HepG2 (cell line): ENCODE measurements around the gene RNPEPL1. TPM values are rescaled to one million over a fixed set of nuclear protein-coding genes. Genes with fewer than 3 reads are reported as not detected.

Experiments
- ARNT2 ChIP-seq: sonication (generic); formaldehyde crosslinking; IDR thresholded peaks from 2 replicates; pipeline ENCODE4 v1.8.0; 2022; ENCODE audit warnings: mild to moderate bottlenecking, low read depth, missing genetic modification reagents, moderate library complexity
- CHCHD3 ChIP-seq: sonication (generic); formaldehyde crosslinking; IDR thresholded peaks from 2 replicates; pipeline ENCODE4 v1.8.0; 2022; ENCODE audit warnings: mild to moderate bottlenecking, missing genetic modification reagents, moderate library complexity
- HNRNPUL1 ChIP-seq: fragments of 200-400 bp; formaldehyde crosslinking; IDR thresholded peaks from 2 replicates; pipeline ENCODE4 v1.6.1; 2017; ENCODE audit warnings: low read depth, mild to moderate bottlenecking, low read length, moderate library complexity
- HOXD1 ChIP-seq: sonication (generic); formaldehyde crosslinking; IDR thresholded peaks from 2 replicates; pipeline ENCODE4 v1.5.0; 2020; ENCODE audit warnings: missing genetic modification reagents
- IKZF4 ChIP-seq: sonication (generic); formaldehyde crosslinking; IDR thresholded peaks from 2 replicates; pipeline ENCODE4 v1.5.1; 2020; ENCODE audit warnings: borderline replicate concordance, mild to moderate bottlenecking, low read depth, missing genetic modification reagents; ENCODE audit errors: not compliant biosample characterization
- ISX ChIP-seq: sonication (generic); formaldehyde crosslinking; conservative IDR thresholded peaks from 2 replicates; pipeline ENCODE4 v1.5.0; 2020; ENCODE audit warnings: missing genetic modification reagents
- JDP2 ChIP-seq: sonication (generic); formaldehyde crosslinking; IDR thresholded peaks from 2 replicates; pipeline ENCODE4 v1.8.1; 2022; ENCODE audit warnings: missing genetic modification reagents, borderline replicate concordance
- MIER3 ChIP-seq: IDR thresholded peaks from 2 replicates; pipeline ENCODE4 v1.6.1; 2016; ENCODE audit warnings: missing compliant biosample characterization, borderline replicate concordance
- MIXL1 ChIP-seq: IDR thresholded peaks from 2 replicates; pipeline ENCODE4 v1.6.1; 2016
- MXD1 ChIP-seq: sonication (generic); formaldehyde crosslinking; IDR thresholded peaks from 2 replicates; pipeline ENCODE4 v1.4.0; 2020; ENCODE audit warnings: mild to moderate bottlenecking, missing genetic modification reagents
- NFE2 ChIP-seq: sonication (generic); formaldehyde crosslinking; IDR thresholded peaks from 2 replicates; pipeline ENCODE4 v1.4.0; 2020; ENCODE audit warnings: missing genetic modification reagents
- NR2F2 ChIP-seq: IDR thresholded peaks from 2 replicates; pipeline ENCODE4 v1.6.1; 2012; ENCODE audit warnings: low read depth, inconsistent platforms, borderline replicate concordance
- SIN3B ChIP-seq: fragments of 150-350 bp; IDR thresholded peaks from 2 replicates; pipeline ENCODE4 v1.6.1; 2014; ENCODE audit warnings: low read length
- SP2 ChIP-seq: sonication (generic); formaldehyde crosslinking; IDR thresholded peaks from 2 replicates; pipeline ENCODE4 v1.5.1; 2020; ENCODE audit warnings: mild to moderate bottlenecking, missing genetic modification reagents
- TEAD2 ChIP-seq: sonication (generic); formaldehyde crosslinking; IDR thresholded peaks from 2 replicates; pipeline ENCODE4 v1.9.0; 2021; ENCODE audit warnings: missing genetic modification reagents
- THAP11 ChIP-seq: IDR thresholded peaks from 2 replicates; pipeline ENCODE4 v1.6.1; 2016; ENCODE audit warnings: missing biosample characterization, missing genetic modification reagents
- XRCC5 ChIP-seq: fragments of 200-400 bp; formaldehyde crosslinking; optimal IDR thresholded peaks from 2 replicates; pipeline ENCODE3; 2017; ENCODE audit warnings: mild to moderate bottlenecking, low read length
- ZMAT3 ChIP-seq: sonication (generic); formaldehyde crosslinking; conservative IDR thresholded peaks from 2 replicates; pipeline ENCODE4 v1.7.0; 2021; ENCODE audit warnings: missing genetic modification reagents
- ZNF382 ChIP-seq: sonication (generic); formaldehyde crosslinking; IDR thresholded peaks from 2 replicates; pipeline ENCODE4 v1.5.0; 2020; ENCODE audit warnings: missing genetic modification reagents, mild to moderate bottlenecking, borderline replicate concordance
- ZNF660 ChIP-seq: sonication (generic); formaldehyde crosslinking; IDR thresholded peaks from 2 replicates; pipeline ENCODE4 v1.5.1; 2020; ENCODE audit warnings: mild to moderate bottlenecking, low read depth, missing genetic modification reagents, borderline replicate concordance
- ZNF724P ChIP-seq: sonication (generic); formaldehyde crosslinking; IDR thresholded peaks from 2 replicates; pipeline ENCODE4 v1.8.0; 2022; ENCODE audit warnings: missing genetic modification reagents, borderline replicate concordance
- ZNF749 ChIP-seq: sonication (generic); formaldehyde crosslinking; IDR thresholded peaks from 2 replicates; pipeline ENCODE4 v1.8.0; 2022; ENCODE audit warnings: mild to moderate bottlenecking, missing genetic modification reagents, moderate library complexity, borderline replicate concordance
- polyA plus RNA-seq, 8 experiments: library from polyadenylated mRNA; depleted of rRNA in 3 of 8; stranded (reverse) in 7 of 8; unstranded in 1 of 8; fragments of >200 nt; fragmentation: Illumina TruSeq in 4 of 8; extraction: Trizol in 4 of 8; gene quantifications; 2 replicates each; pipeline versions ENCODE4 v1.2.1 to v1.2.3, GENCODE V29; 2011 to 2016; ENCODE audit warnings: low read depth in 4 of 8, missing spikeins in 1 of 8, mixed read lengths in 1 of 8; ENCODE audit not compliant: insufficient read depth in 1 of 8
- total RNA-seq, 5 experiments: library from RNA; depleted of rRNA; stranded (reverse); fragments of >200 nt; fragmentation: Illumina TruSeq; extraction: Trizol; gene quantifications; 2 replicates each; pipeline ENCODE4 v1.2.3, GENCODE V29; 2016; ENCODE audit warnings: low read depth in 1 of 5
- TF ChIP-seq, protein P1 (sequence below): IDR thresholded peaks from 2 replicates; pipeline ENCODE4 v1.6.1; 2016; ENCODE audit warnings: missing compliant biosample characterization, missing genetic modification reagents, borderline replicate concordance
- TF ChIP-seq, protein P2 (sequence below): sonication (generic); formaldehyde crosslinking; IDR thresholded peaks from 2 replicates; pipeline ENCODE4 v1.8.0; 2022; ENCODE audit warnings: missing genetic modification reagents, mild to moderate bottlenecking, borderline replicate concordance
- TF ChIP-seq, protein P3 (sequence below): sonication (generic); formaldehyde crosslinking; IDR thresholded peaks from 2 replicates; pipeline ENCODE4 v1.4.0; 2020; ENCODE audit warnings: mild to moderate bottlenecking, missing genetic modification reagents
- TF ChIP-seq, protein P4 (sequence below): sonication (generic); formaldehyde crosslinking; IDR thresholded peaks from 2 replicates; pipeline ENCODE4 v1.8.1; 2023; ENCODE audit warnings: mild to moderate bottlenecking, missing genetic modification reagents, borderline replicate concordance

The RNPEPL1 gene
- total and polyA plus RNA-seq, 2 of the 13 experiments (the other 11 are each of a cell fraction or from before 2014, with no cell fraction given): 13.0 to 18.0 TPM

GRCh38 chr2:240579771-240580614, 11.7 kb downstream of the RNPEPL1 start (continued):
- TF ChIP-seq, protein P1, sequence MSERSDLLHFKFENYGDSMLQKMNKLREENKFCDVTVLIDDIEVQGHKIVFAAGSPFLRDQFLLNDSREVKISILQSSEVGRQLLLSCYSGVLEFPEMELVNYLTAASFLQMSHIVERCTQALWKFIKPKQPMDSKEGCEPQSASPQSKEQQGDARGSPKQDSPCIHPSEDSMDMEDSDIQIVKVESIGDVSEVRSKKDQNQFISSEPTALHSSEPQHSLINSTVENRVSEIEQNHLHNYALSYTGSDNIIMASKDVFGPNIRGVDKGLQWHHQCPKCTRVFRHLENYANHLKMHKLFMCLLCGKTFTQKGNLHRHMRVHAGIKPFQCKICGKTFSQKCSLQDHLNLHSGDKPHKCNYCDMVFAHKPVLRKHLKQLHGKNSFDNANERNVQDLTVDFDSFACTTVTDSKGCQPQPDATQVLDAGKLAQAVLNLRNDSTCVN (CRISPR knock-in tag): no peak; the same call in 1 of the 2 replicates
- TF ChIP-seq MIER3 (CRISPR knock-in tag): peak; percentile 74; the same call in 1 of the 2 replicates
- TF ChIP-seq ZNF749 (CRISPR knock-in tag): peak; percentile 84; the same call in 1 of the 2 replicates
- TF ChIP-seq JDP2 (CRISPR knock-in tag): no peak
- TF ChIP-seq ZNF724P (CRISPR knock-in tag): peak; percentile 78; the same call in 1 of the 2 replicates
- no peak for TF ChIP-seq HNRNPUL1
- peak; percentile 80 for TF ChIP-seq XRCC5
- TF ChIP-seq SIN3B: no peak
- peak; percentile 85 for TF ChIP-seq MXD1 (CRISPR knock-in tag)
- TF ChIP-seq ZNF660 (CRISPR knock-in tag): no peak
- TF ChIP-seq THAP11 (CRISPR knock-in tag): peak; percentile 76
- TF ChIP-seq, protein P2, sequence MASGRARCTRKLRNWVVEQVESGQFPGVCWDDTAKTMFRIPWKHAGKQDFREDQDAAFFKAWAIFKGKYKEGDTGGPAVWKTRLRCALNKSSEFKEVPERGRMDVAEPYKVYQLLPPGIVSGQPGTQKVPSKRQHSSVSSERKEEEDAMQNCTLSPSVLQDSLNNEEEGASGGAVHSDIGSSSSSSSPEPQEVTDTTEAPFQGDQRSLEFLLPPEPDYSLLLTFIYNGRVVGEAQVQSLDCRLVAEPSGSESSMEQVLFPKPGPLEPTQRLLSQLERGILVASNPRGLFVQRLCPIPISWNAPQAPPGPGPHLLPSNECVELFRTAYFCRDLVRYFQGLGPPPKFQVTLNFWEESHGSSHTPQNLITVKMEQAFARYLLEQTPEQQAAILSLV (CRISPR knock-in tag): peak; percentile 57; the same call in 1 of the 2 replicates
- peak; percentile 58; the same call in 1 of the 2 replicates for TF ChIP-seq NR2F2
- no peak for TF ChIP-seq ISX (CRISPR knock-in tag)
- TF ChIP-seq ARNT2: peak; percentile 67; the same call in 1 of the 2 replicates
- TF ChIP-seq, protein P3, sequence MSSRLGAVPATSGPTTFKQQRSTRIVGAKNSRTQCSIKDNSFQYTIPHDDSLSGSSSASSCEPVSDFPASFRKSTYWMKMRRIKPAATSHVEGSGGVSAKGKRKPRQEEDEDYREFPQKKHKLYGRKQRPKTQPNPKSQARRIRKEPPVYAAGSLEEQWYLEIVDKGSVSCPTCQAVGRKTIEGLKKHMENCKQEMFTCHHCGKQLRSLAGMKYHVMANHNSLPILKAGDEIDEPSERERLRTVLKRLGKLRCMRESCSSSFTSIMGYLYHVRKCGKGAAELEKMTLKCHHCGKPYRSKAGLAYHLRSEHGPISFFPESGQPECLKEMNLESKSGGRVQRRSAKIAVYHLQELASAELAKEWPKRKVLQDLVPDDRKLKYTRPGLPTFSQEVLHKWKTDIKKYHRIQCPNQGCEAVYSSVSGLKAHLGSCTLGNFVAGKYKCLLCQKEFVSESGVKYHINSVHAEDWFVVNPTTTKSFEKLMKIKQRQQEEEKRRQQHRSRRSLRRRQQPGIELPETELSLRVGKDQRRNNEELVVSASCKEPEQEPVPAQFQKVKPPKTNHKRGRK (CRISPR knock-in tag): no peak; the same call in 1 of the 2 replicates
- no peak for TF ChIP-seq IKZF4 (CRISPR knock-in tag)
- TF ChIP-seq, protein P4, sequence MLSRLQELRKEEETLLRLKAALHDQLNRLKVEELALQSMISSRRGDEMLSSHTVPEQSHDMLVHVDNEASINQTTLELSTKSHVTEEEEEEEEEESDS: no peak
- no peak for TF ChIP-seq SP2
- no peak for TF ChIP-seq ZNF382 (CRISPR knock-in tag)
- no peak for TF ChIP-seq NFE2 (CRISPR knock-in tag)
- no peak for TF ChIP-seq MIXL1 (CRISPR knock-in tag)
- TF ChIP-seq ZMAT3 (CRISPR knock-in tag): no peak
- no peak for TF ChIP-seq TEAD2 (CRISPR knock-in tag)
- 0 out of 2 replicates have a peak, but pooled peaks have one; percentile 65 for TF ChIP-seq CHCHD3
- 0 out of 2 replicates have a peak, but pooled peaks have one; percentile 51 for TF ChIP-seq HOXD1 (CRISPR knock-in tag)
